Coronary artery (tissue), 2 donors: ENCODE measurements around the gene ADGRD1.

Experiments
- DNase-seq: peaks from one replicate; pipeline ENCODE4 v3.0.0-alpha.2; 2017; ENCODE audit warnings: low spot score
- H3K27ac ChIP-seq, 2 donors: fragments of 200-600 bp; sonication (generic); one replicate each; pipeline ENCODE4 v1.5.1; 2016 to 2019
- H3K4me3 ChIP-seq: fragments of 200-600 bp; sonication (generic); 2 replicates; pipeline ENCODE4 v1.5.1; 2016; ENCODE audit warnings: mild to moderate bottlenecking, moderate library complexity
- CTCF ChIP-seq: fragments of 200-600 bp; sonication (generic); IDR thresholded peaks from one replicate; pipeline ENCODE4 v1.5.1; 2019; ENCODE audit warnings: antibody characterized with exemption

Gene ADGRD1

GRCh38 chr12:131017477-131017991, 63.8 kb downstream of the ADGRD1 start:
- H3K27ac ChIP-seq, result no peak overlapping the region
- no peak for DNase-seq
- no peak for TF ChIP-seq CTCF
- H3K4me3 ChIP-seq, result no peak overlapping the region

GRCh38 chr12:131018019-131018620, 64.4 kb downstream of the ADGRD1 start:
- Histone ChIP-seq H3K4me3 (no peak overlapping the region), H3K27ac (no peak overlapping the region)
- no peak for DNase-seq
- no peak for TF ChIP-seq CTCF

- no peak for DNase-seq
- no peak overlapping the region for H3K4me3 ChIP-seq
- no peak overlapping the region for H3K27ac ChIP-seq
- no peak for TF ChIP-seq CTCF
Observed at GRCh38 chr12:131018808-131019397, 65.2 kb downstream of the ADGRD1 start.

GRCh38 chr12:131020326-131021153, 66.8 kb downstream of the ADGRD1 start:
- TF ChIP-seq CTCF, result no peak
- DNase-seq, result no peak
- Histone ChIP-seq H3K4me3 (no peak overlapping the region), H3K27ac (no peak overlapping the region)

- no peak for DNase-seq
Observed at GRCh38 chr12:131021154-131021541, 67.4 kb downstream of the ADGRD1 start.

GRCh38 chr12:131024026-131024425, 70.3 kb downstream of the ADGRD1 start:
- TF ChIP-seq CTCF, result no peak
- Histone ChIP-seq H3K27ac (no peak overlapping the region), H3K4me3 (no peak overlapping the region)
- no peak for DNase-seq

More at GRCh38 chr12:131021154-131021541, 67.4 kb downstream of the ADGRD1 start:
- no peak overlapping the region for H3K4me3 ChIP-seq
- no peak overlapping the region for H3K27ac ChIP-seq
- TF ChIP-seq CTCF, result no peak
